CD4-positive, alpha-beta T cell (primary cell): ENCODE results near the gene PPP2R2B. TPM values are rescaled to one million over a fixed set of nuclear protein-coding genes. Genes with fewer than 3 reads are reported as not detected.

ENCODE experiments used
- ATAC-seq: fragments of 200-7000 bp; cut with Tn5 transposase; one replicate; pipeline ENCODE4 v1.10.0; 2022; ENCODE audit warnings: mild to moderate bottlenecking; ENCODE audit not compliant: poor library complexity
- CTCF ChIA-PET: fragments of 350-600 bp; sonication (Branson Sonifier 250); formaldehyde crosslinking; loops from one replicate; lab custom pipeline; 2021; ENCODE audit warnings: antibody characterized with exemption, inconsistent platforms; lab: Charles Lee
- POLR2A ChIA-PET: fragments of 350-600 bp; sonication (Branson Sonifier 250); formaldehyde crosslinking; loops from one replicate; lab custom pipeline; 2021; ENCODE audit warnings: antibody characterized with exemption, inconsistent platforms; lab: Charles Lee
- DNase-seq, 14 experiments: peaks; one replicate each; pipeline ENCODE4 v3.0.0-alpha.2; 2013 to 2020; ENCODE audit warnings: mixed read lengths in 2 of 14
- H3K27ac ChIP-seq, 2 donors: one replicate each; pipeline versions ENCODE4 v1.5.1 to v1.7.0; 2013; ENCODE audit warnings: low read length in 2 of 2, low read depth in 1 of 2, mild to moderate bottlenecking in 1 of 2
- H3K27me3 ChIP-seq, 2 experiments: 1 replicate in 1 of 2; 2 replicates in 1 of 2; pipeline versions ENCODE4 v1.6.1 to v1.7.0; 2013; ENCODE audit warnings: low read length in 2 of 2, control low read depth in 1 of 2, mild to moderate bottlenecking in 1 of 2, moderate library complexity in 1 of 2; ENCODE audit not compliant: insufficient read depth in 2 of 2, control insufficient read depth in 1 of 2
- H3K36me3 ChIP-seq: one replicate; pipeline ENCODE4 v1.6.1; 2013; ENCODE audit warnings: low read length, control low read depth; ENCODE audit not compliant: insufficient read depth
- H3K4me1 ChIP-seq: one replicate; pipeline ENCODE4 v1.6.1; 2013; ENCODE audit warnings: low read length, control low read depth; ENCODE audit not compliant: insufficient read depth
- H3K4me3 ChIP-seq: one replicate; pipeline ENCODE4 v1.5.1; 2013; ENCODE audit warnings: mild to moderate bottlenecking, low read length, moderate library complexity
- H3K9me3 ChIP-seq, 2 experiments: 1 replicate in 1 of 2; 2 replicates in 1 of 2; pipeline versions ENCODE4 v1.6.1 to v1.7.0; 2013; ENCODE audit warnings: low read length in 2 of 2, mild to moderate bottlenecking in 2 of 2, control low read depth in 1 of 2, moderate library complexity in 1 of 2; ENCODE audit not compliant: control insufficient read depth in 1 of 2, insufficient read depth in 1 of 2
- H3K27ac Mint-ChIP-seq: one replicate; pipeline ENCODE4 v1.8.0; 2020; ENCODE audit warnings: mixed read lengths
- H3K27me3 Mint-ChIP-seq: one replicate; pipeline ENCODE4 v1.8.0; 2021; ENCODE audit warnings: mixed read lengths
- H3K36me3 Mint-ChIP-seq: one replicate; pipeline ENCODE4 v1.8.0; 2021; ENCODE audit warnings: low read depth, mixed read lengths
- H3K4me1 Mint-ChIP-seq: one replicate; pipeline ENCODE4 v1.8.0; 2021; ENCODE audit warnings: low read depth, mixed read lengths
- H3K4me3 Mint-ChIP-seq: one replicate; pipeline ENCODE4 v1.8.0; 2020; ENCODE audit warnings: mild to moderate bottlenecking, mixed read lengths
- H3K9me3 Mint-ChIP-seq: one replicate; pipeline ENCODE4 v1.8.0; 2020; ENCODE audit warnings: mixed read lengths
- CTCF ChIP-seq: fragments of 200-600 bp; IDR thresholded peaks from one replicate; pipeline ENCODE4 v1.8.0; 2022; ENCODE audit warnings: antibody characterized with exemption, mild to moderate bottlenecking
- intact Hi-C, 2 experiments: fragments of 100-400 bp; cut with DNase I in 1 of 2; cut with micrococcal nuclease in 1 of 2; formaldehyde crosslinking; loops; one replicate each; pipeline versions ENCODE4 v1.15.1 to v1.9.0; 2023 to 2025; cut with DNase I, micrococcal nuclease
- total RNA-seq, 174 experiments: library from RNA in 2 of 174; stranded (reverse) in 2 of 174; gene quantifications; one replicate each; pipeline ENCODE4 v1.2.3 and lab custom pipeline; 2021 to 2026

Gene PPP2R2B
- total RNA-seq, 2 experiments from 2014 or later, result 4.1 to 4.2 TPM

- H3K9me3 Mint-ChIP-seq, result no peaks in the 10 kb centered on the region
- ChIA-PET POLR2A (no interaction called here), CTCF (interaction anchor here (0.7 kb wide), 1 partner anchor 1868 kb away, joined by 4 read pairs; no protein-coding TSS in a partner anchor)
- intact Hi-C loops, result no loop called here
- no peaks in the 10 kb centered on the region for H3K36me3 Mint-ChIP-seq
- H3K4me3 Mint-ChIP-seq, result no peak overlapping the region
- DNase-seq, result no peak
- H3K36me3 ChIP-seq, result no peaks in the 10 kb centered on the region
- TF ChIP-seq CTCF, result no peak
- H3K27me3 ChIP-seq, result no peaks in the 10 kb centered on the region
- no peaks in the 10 kb centered on the region for H3K9me3 ChIP-seq
- no peak overlapping the region for H3K4me3 ChIP-seq
- no peak overlapping the region for H3K27ac ChIP-seq
- H3K27ac Mint-ChIP-seq, result no peak overlapping the region
- no peaks in the 10 kb centered on the region for H3K4me1 ChIP-seq
- H3K4me1 Mint-ChIP-seq, result no peaks in the 10 kb centered on the region
- H3K27me3 Mint-ChIP-seq, result no peaks in the 10 kb centered on the region
- ATAC-seq, result no peak
Measured at GRCh38 chr5:146832985-146833732, 45.4 kb downstream of the PPP2R2B start.

GRCh38 chr5:146828385-146828784 lies 50.2 kb downstream of the PPP2R2B start:
- Histone ChIP-seq H3K36me3 (no peaks in the 10 kb centered on the region), H3K9me3 (no peaks in the 10 kb centered on the region), H3K27ac (no peak overlapping the region), H3K4me3 (no peak overlapping the region), H3K27me3 (no peaks in the 10 kb centered on the region), H3K4me1 (no peaks in the 10 kb centered on the region)
- POLR2A ChIA-PET, result no interaction called here
- H3K27ac Mint-ChIP-seq, result no peak overlapping the region
- H3K4me1 Mint-ChIP-seq, result no peaks in the 10 kb centered on the region
- DNase-seq, result no peak
- no peaks in the 10 kb centered on the region for H3K27me3 Mint-ChIP-seq
- CTCF ChIA-PET, result no interaction called here
- no peak overlapping the region for H3K4me3 Mint-ChIP-seq
- intact Hi-C loops, result no loop called here
- no peak for TF ChIP-seq CTCF
- no peaks in the 10 kb centered on the region for H3K36me3 Mint-ChIP-seq
- no peaks in the 10 kb centered on the region for H3K9me3 Mint-ChIP-seq
- no peak for ATAC-seq

GRCh38 chr5:146827901-146828300 lies 50.7 kb downstream of the PPP2R2B start:
- no peaks in the 10 kb centered on the region for H3K36me3 ChIP-seq
- Mint-ChIP-seq H3K36me3 (no peaks in the 10 kb centered on the region), H3K27ac (no peak overlapping the region), H3K4me1 (no peaks in the 10 kb centered on the region), H3K9me3 (no peaks in the 10 kb centered on the region), H3K4me3 (no peak overlapping the region), H3K27me3 (no peaks in the 10 kb centered on the region)
- ATAC-seq, result no peak
- H3K9me3 ChIP-seq, result no peaks in the 10 kb centered on the region
- no peak for TF ChIP-seq CTCF
- no peaks in the 10 kb centered on the region for H3K4me1 ChIP-seq
- intact Hi-C loops, result no loop called here
- H3K27me3 ChIP-seq, result no peaks in the 10 kb centered on the region
- ChIA-PET CTCF (no interaction called here), POLR2A (no interaction called here)
- no peak for DNase-seq
- H3K4me3 ChIP-seq, result no peak overlapping the region
- H3K27ac ChIP-seq, result no peak overlapping the region
